Loucy (cell line): ENCODE measurements around the gene WDPCP.

Experiments
- H2AFZ ChIP-seq: fragments of 200-600 bp; sonication (generic); 2 replicates; pipeline ENCODE4 v1.6.0; 2016; ENCODE audit warnings: antibody characterized with exemption, mild to moderate bottlenecking, low read length, moderate library complexity
- H3F3A ChIP-seq: fragments of 200-600 bp; 2 replicates; pipeline ENCODE4 v1.6.0; 2016; ENCODE audit warnings: antibody characterized with exemption, low read depth, mild to moderate bottlenecking
- H3K27me3 ChIP-seq: fragments of 200-600 bp; sonication (generic); 2 replicates; pipeline ENCODE4 v1.6.1; 2014; ENCODE audit warnings: low read length, mild to moderate bottlenecking; ENCODE audit not compliant: insufficient read depth, poor library complexity, severe bottlenecking
- H3K36me3 ChIP-seq: fragments of 200-600 bp; sonication (generic); 2 replicates; pipeline ENCODE4 v1.6.1; 2016; ENCODE audit warnings: low read length; ENCODE audit not compliant: insufficient read depth
- H3K4me1 ChIP-seq: fragments of 200-600 bp; sonication (generic); 2 replicates; pipeline ENCODE4 v1.5.1; 2014; ENCODE audit warnings: low read length, mild to moderate bottlenecking; ENCODE audit not compliant: insufficient read depth, poor library complexity, severe bottlenecking
- H3K4me2 ChIP-seq: fragments of 200-600 bp; sonication (generic); 2 replicates; pipeline ENCODE4 v1.6.0; 2014; ENCODE audit warnings: antibody characterized with exemption, low read length, low read depth, mild to moderate bottlenecking; ENCODE audit not compliant: poor library complexity, severe bottlenecking
- H3K4me3 ChIP-seq: fragments of 200-600 bp; sonication (generic); 2 replicates; pipeline ENCODE4 v1.5.1; 2014; ENCODE audit warnings: low read length, mild to moderate bottlenecking, mixed read lengths; ENCODE audit not compliant: poor library complexity, severe bottlenecking
- H3K79me2 ChIP-seq: fragments of 200-600 bp; sonication (generic); 2 replicates; pipeline ENCODE4 v1.6.1; 2014; ENCODE audit warnings: low read length; ENCODE audit not compliant: insufficient read depth
- H3K9ac ChIP-seq: fragments of 200-600 bp; sonication (generic); 2 replicates; pipeline ENCODE4 v1.6.0; 2014; ENCODE audit warnings: mild to moderate bottlenecking, low read depth, low read length, moderate library complexity; ENCODE audit not compliant: poor library complexity, severe bottlenecking
- H3K9me2 ChIP-seq: fragments of 200-600 bp; sonication (generic); replicated peaks from 2 replicates; pipeline ENCODE4 v1.6.1; 2016; ENCODE audit warnings: low read depth, low read length, mixed read lengths
- H3K9me3 ChIP-seq: fragments of 200-600 bp; sonication (generic); 2 replicates; pipeline ENCODE4 v1.6.1; 2014; ENCODE audit warnings: mild to moderate bottlenecking, antibody characterized with exemption, low read length, low read depth; ENCODE audit not compliant: insufficient read depth
- H4K20me1 ChIP-seq: fragments of 200-600 bp; sonication (generic); 2 replicates; pipeline ENCODE4 v1.6.0; 2014; ENCODE audit warnings: antibody characterized with exemption, low read length, mild to moderate bottlenecking; ENCODE audit not compliant: insufficient read depth, poor library complexity, severe bottlenecking
- CTCF ChIP-seq: fragments of 200-600 bp; sonication (generic); conservative IDR thresholded peaks from 2 replicates; pipeline ENCODE4 v1.5.1; 2014; ENCODE audit warnings: mild to moderate bottlenecking, antibody characterized with exemption, low read length
- EZH2phosphoT487 ChIP-seq: fragments of 200-600 bp; IDR thresholded peaks from 2 replicates; pipeline ENCODE4 v1.6.1; 2018; ENCODE audit warnings: antibody characterized with exemption, mild to moderate bottlenecking, moderate library complexity, borderline replicate concordance

Gene WDPCP

DNA sequence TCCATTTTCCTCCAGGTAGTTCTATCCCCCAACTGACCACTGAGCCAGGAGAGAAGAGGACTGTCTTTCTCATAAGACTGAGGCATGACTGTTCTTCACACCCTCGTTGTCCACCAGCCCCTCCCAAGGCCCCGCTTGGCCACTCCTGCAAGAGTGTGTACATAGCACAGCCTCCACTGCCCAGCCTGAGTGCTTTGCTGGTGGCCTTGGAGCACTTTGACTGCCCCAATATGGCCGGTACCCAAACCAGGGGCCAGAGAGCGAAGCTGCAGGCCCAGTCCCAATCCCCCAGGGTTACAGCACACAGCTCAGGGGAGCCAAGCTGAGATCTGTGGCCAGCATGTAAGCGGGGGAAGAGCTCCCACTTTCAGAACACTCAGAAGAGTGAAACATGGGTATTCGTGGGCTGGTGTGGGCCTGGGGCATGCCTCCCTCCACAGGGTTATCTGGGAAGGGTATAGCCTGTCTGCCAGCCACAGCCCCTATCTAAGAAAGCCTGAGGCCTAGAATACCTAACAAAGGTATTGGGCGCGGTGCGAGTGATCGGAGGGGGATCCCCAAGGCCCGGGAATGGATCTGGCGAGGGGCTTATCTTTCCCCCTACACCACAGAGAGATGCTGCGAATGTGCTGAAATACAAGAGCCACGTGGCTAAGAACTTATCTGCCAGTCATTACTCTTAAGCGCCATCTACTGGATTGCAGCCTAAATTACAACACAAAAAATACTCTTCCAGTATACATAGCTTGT is 163.8 kb downstream of the WDPCP start:
- Histone ChIP-seq H3K4me2 (peak overlapping the region; percentile 11), H3K79me2 (no peaks in the 10 kb centered on the region), H3K36me3 (no peaks in the 10 kb centered on the region), H2AFZ (peak overlapping the region; percentile 78), H3K27me3 (no peaks in the 10 kb centered on the region), H3K9me3 (no peaks in the 10 kb centered on the region), H3K4me3 (no peak overlapping the region), H3K4me1 (peaks cover 28% of the 10 kb centered on the region), H4K20me1 (no peaks in the 10 kb centered on the region), H3K9me2 (no peaks in the 10 kb centered on the region), H3K9ac (no peak overlapping the region), H3F3A (peaks cover 6% of the 10 kb centered on the region; the same call in 1 of the 2 replicates)
- TF ChIP-seq EZH2phosphoT487, result no peak
- TF ChIP-seq CTCF, result peak; percentile 79

- no peaks in the 10 kb centered on the region for H3K9me2 ChIP-seq
- H3K79me2 ChIP-seq, result no peaks in the 10 kb centered on the region
- no peak for TF ChIP-seq EZH2phosphoT487
- TF ChIP-seq CTCF, result no peak
- no peaks in the 10 kb centered on the region for H3K27me3 ChIP-seq
- H4K20me1 ChIP-seq, result no peaks in the 10 kb centered on the region
- no peak overlapping the region for H3K9ac ChIP-seq
- H3K36me3 ChIP-seq, result no peaks in the 10 kb centered on the region
- H3K4me2 ChIP-seq, result peak overlapping the region; percentile 67
- H3F3A ChIP-seq, result peaks cover 6% of the 10 kb centered on the region; the same call in 1 of the 2 replicates
- no peaks in the 10 kb centered on the region for H3K9me3 ChIP-seq
- H2AFZ ChIP-seq, result 0 out of 2 replicates have a peak overlapping the region, but pooled peaks have one; percentile 42
- peaks cover 28% of the 10 kb centered on the region for H3K4me1 ChIP-seq
- peak overlapping the region; percentile 53 for H3K4me3 ChIP-seq
Measured at GRCh38 chr2:63422556-63422955, 165.7 kb downstream of the WDPCP start.

GRCh38 chr2:63408530-63408929 is 179.7 kb downstream of the WDPCP start:
- H3F3A ChIP-seq, result no peaks in the 10 kb centered on the region
- TF ChIP-seq CTCF (no peak), EZH2phosphoT487 (no peak)
- H3K36me3 ChIP-seq, result peaks cover 8% of the 10 kb centered on the region; the same call in 1 of the 2 replicates
- H3K27me3 ChIP-seq, result no peaks in the 10 kb centered on the region
- no peaks in the 10 kb centered on the region for H4K20me1 ChIP-seq
- H3K9me3 ChIP-seq, result no peaks in the 10 kb centered on the region
- no peak overlapping the region for H2AFZ ChIP-seq
- no peak overlapping the region for H3K9ac ChIP-seq
- no peak overlapping the region for H3K4me3 ChIP-seq
- no peak overlapping the region for H3K4me2 ChIP-seq
- H3K79me2 ChIP-seq, result no peaks in the 10 kb centered on the region
- H3K4me1 ChIP-seq, result peaks cover 12% of the 10 kb centered on the region
- H3K9me2 ChIP-seq, result no peaks in the 10 kb centered on the region
